ENCODE measurements around the gene PHETA1.
"Not testable (repeated sequence)": the region's sequence is repeated elsewhere in the genome, so short reads cannot be mapped to it uniquely, and the experiment has no call there.

The PHETA1 gene

GRCh38 chr12:111347891-111348644 lies 20.8 kb downstream of the PHETA1 start:
- no peak for DNase-seq

- DNase-seq = no peak
These were observed 24.5 kb downstream of the PHETA1 start for GRCh38 chr12:111344254-111344875.

- DNase-seq = no peak
These were observed 25.7 kb downstream of the PHETA1 start for GRCh38 chr12:111343181-111343580.

GRCh38 chr12:111342376-111342775 lies 26.5 kb downstream of the PHETA1 start:
- no peak for DNase-seq

GRCh38 chr12:111341426-111342065 lies 27.3 kb downstream of the PHETA1 start:
- no peak for DNase-seq

GRCh38 chr12:111340680-111341079 lies 28.2 kb downstream of the PHETA1 start:
- DNase-seq = not testable (repeated sequence)

- no peak for DNase-seq
These were observed 28.7 kb downstream of the PHETA1 start for GRCh38 chr12:111340231-111340630.

- no peak for DNase-seq
These were observed 29.5 kb downstream of the PHETA1 start for GRCh38 chr12:111339321-111339938.

DNA sequence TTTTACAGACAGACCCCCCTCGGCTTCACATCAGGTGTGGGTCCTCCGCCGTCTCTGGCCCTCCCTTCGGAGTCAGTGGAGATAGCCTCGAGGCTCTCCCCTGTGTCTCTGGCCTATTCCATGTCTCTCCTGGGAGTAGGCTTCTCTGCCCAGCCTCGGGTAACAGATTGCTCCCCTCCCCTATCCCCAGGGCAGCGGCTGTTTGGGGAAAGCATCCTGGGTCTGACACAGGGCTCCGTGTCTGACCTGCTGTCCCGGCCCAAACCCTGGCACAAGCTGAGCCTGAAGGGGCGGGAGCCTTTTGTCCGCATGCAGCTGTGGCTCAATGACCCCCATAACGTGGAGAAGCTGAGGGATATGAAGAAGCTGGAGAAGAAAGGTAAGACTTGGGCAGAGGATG lies 30.8 kb downstream of the PHETA1 start:
- DNase-seq = no peak

- DNase-seq = no peak
These were observed 31.5 kb downstream of the PHETA1 start for GRCh38 chr12:111337371-111337770.

GRCh38 chr12:111336411-111336810 lies 32.5 kb downstream of the PHETA1 start:
- not testable (repeated sequence) for DNase-seq

DNA sequence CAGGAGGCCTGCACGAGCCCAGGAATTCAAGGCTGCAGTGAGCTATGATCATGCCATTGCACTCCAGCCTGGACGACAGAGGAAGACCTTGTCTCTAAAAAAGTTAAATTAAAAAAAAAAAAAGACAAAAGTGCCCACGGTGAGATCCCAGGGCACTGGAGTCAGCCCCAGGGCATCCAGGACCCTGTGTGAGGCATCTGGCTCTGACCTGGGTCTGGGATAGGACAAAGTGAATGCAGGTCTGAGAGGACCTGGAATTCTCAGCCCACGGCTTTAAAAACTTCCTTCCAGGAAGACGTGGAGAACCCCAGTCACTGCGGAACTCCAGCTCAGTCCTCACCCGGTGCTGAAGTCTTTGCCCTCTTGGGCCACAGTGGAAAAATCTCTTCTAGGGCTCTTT lies 33.1 kb downstream of the PHETA1 start:
- no peak for DNase-seq

DNA sequence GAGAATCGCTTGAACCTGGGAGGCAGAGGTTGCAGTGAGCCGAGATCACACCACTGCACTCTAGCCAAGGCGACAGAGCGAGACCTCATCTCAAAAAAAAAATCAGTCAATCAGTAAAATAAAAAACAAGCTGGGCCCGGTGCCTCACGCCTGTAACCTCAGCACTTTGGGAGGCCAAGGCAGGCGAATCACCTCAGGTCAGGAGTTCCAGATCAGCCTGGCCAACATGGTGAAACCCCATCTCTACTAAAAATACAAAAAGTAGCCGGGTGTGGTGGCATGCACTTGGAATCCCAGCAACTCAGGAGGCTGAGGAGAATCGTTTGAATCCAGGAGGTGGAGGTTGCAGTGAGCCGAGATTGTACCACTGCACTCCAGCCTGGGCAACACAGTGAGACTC lies 33.6 kb downstream of the PHETA1 start:
- DNase-seq = not testable (repeated sequence)

GRCh38 chr12:111334393-111334915 lies 34.4 kb downstream of the PHETA1 start:
- DNase-seq = no peak

- peak; percentile 2 for DNase-seq
These were observed 37.8 kb downstream of the PHETA1 start for GRCh38 chr12:111330800-111331752.

DNA sequence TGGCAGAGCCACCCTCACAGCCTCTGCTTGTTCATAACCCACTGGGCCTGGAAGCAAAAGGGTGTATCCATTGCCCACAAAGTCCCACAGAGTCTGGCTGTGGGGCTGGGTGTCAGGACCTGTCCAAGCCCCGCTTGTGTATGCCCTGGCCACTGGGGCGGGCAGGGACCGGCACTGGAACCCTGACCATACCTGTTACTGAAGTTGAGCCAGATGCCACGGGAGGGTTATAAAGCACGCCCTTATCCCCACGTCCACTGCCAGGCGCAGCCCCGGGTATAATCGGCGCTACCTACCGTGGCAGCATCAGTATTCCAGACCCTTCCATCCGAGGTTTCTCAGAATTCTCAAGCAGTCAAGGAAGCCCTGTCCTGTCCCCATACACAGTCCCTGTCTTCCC lies 40.8 kb downstream of the PHETA1 start:
- no peak for DNase-seq

DNA sequence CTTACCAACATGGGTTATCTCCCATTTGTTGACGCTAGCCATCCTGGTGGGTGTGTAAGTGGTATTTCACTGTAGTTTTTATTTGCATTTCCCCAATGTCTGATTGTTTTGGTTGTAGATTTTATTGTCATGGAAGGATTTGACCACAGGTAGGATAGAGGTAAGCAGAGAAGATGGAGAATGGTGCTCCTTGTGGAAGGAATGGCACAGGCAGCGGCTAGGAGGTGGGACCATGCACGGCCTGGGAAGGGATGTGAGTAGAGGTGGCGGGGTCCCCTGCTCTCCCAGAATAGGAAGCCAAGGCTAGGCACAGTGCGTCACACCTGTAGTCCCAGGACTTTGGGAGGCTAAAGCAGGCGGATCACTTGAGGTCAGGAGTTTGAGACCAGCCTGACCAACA lies 41.4 kb downstream of the PHETA1 start:
- DNase-seq = no peak

DNA sequence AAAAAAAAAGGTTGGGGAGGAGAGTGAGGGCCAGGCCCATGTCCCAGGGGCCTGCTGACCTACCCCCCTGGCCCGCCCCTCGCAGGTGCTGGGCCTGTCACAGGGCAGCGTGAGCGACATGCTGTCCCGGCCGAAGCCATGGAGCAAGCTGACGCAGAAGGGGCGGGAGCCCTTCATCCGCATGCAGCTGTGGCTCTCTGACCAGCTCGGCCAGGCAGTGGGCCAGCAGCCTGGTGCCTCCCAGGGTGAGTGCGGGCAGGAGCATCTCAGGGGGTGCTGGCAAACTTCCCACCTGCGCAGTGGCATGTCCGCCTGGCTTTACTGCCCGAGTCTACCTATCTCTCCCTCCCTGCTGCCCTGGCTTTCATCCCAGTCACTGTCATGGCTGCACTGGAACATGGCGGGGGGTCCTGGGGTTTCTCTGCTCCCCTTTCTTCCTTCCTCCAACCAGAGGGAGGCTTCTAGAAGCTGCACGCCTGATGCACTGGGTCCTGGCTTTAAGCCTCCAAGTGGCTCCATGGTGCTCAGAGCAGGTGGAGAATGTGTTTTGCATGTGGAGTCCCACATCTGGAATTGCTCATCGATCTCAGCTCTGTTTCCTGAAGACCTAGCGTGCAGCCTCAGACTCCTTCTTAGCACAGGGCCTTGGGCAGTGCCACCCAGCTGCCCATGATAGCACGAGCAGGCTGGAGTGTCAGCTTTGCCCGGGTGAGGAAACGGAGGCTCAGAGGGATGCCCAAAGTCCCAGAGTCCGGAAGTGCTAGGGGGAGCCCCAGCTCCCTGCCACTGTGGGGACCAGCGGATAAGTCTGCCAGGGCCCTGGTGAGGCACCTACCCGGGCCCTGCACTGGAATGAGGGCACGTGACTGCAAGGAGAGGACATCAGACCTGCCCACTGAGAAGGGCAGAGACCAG lies 46.3 kb downstream of the PHETA1 start:
- no peak for DNase-seq

- DNase-seq = no peak
These were observed 47.6 kb downstream of the PHETA1 start for GRCh38 chr12:111321317-111321716.

DNA sequence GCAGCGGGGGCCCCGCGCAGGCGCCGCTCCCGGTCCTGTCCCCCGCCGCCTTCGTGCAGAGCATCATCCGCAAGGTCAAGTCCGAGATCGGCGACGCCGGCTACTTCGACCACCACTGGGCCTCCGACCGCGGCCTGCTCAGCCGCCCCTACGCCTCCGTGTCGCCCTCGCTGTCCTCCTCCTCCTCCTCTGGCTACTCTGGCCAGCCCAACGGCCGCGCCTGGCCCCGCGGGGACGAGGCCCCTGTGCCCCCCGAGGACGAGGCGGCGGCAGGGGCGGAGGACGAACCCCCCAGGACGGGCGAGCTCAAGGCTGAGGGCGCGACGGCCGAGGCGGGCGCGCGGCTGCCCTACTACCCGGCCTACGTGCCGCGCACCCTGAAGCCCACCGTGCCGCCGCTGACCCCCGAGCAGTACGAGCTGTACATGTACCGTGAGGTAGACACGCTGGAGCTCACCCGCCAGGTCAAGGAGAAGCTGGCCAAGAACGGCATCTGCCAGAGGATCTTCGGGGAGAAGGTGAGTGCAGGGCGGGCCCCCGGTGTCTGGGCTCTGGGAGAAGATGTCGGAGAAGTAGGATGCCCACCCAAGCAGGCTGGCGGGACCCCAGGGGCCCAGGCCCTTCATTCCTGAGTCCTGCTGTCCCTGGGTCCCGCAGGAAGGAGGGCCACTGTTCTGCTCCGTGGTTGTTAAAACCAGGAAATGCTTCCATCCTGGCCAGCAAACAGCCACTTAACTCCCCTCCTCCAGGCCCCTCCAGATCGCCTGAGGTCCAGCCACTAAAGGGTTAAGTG lies 48.4 kb downstream of the PHETA1 start:
- no peak for DNase-seq
